Thoracic aorta (tissue), 2 donors: Measurements from ENCODE around the gene KRTAP27-1. TPM values are rescaled to one million over a fixed set of nuclear protein-coding genes. Genes with fewer than 3 reads are reported as not detected.

Source experiments
- ATAC-seq: fragments of 150-250 bp; one replicate; pipeline ENCODE4 v1.8.0; 2017; ENCODE audit warnings: low read depth; ENCODE audit not compliant: insufficient number of reproducible peaks, low FRiP score
- DNase-seq: peaks from one replicate; pipeline ENCODE4 v3.0.0-alpha.2; 2020; ENCODE audit warnings: low spot score
- H3K27ac ChIP-seq, 2 donors: fragments of 200-600 bp; sonication (generic); 1 replicate in 1 of 2; 2 replicates in 1 of 2; pipeline ENCODE4 v1.5.1; 2016; ENCODE audit warnings: mild to moderate bottlenecking in 2 of 2, moderate library complexity in 2 of 2
- H3K27me3 ChIP-seq: fragments of 200-600 bp; sonication (generic); replicated peaks from 2 replicates; pipeline ENCODE4 v1.6.0; 2016; ENCODE audit warnings: mild to moderate bottlenecking; ENCODE audit not compliant: insufficient read depth
- H3K36me3 ChIP-seq: fragments of 200-600 bp; sonication (generic); one replicate; pipeline ENCODE4 v1.5.1; 2016
- H3K4me1 ChIP-seq, 2 donors: fragments of 200-600 bp; sonication (generic); 1 replicate in 1 of 2; 2 replicates in 1 of 2; pipeline versions ENCODE4 v1.5.1 to v1.6.0; 2016; ENCODE audit warnings: low read depth in 2 of 2, mild to moderate bottlenecking in 1 of 2; ENCODE audit not compliant: control insufficient read depth in 1 of 2
- H3K4me3 ChIP-seq: fragments of 200-600 bp; sonication (generic); 2 replicates; pipeline ENCODE4 v1.5.1; 2016; ENCODE audit warnings: mild to moderate bottlenecking
- H3K9me3 ChIP-seq: fragments of 200-600 bp; sonication (generic); 2 replicates; pipeline ENCODE4 v1.5.1; 2016
- CTCF ChIP-seq: fragments of 200-600 bp; sonication (generic); IDR thresholded peaks from one replicate; pipeline ENCODE4 v1.5.1; 2019; ENCODE audit warnings: antibody characterized with exemption
- total RNA-seq, 2 donors: library from RNA; depleted of rRNA; stranded (reverse); fragments of >200 nt; gene quantifications; one replicate each; pipeline versions ENCODE4 v1.1.0 to v1.2.3, GENCODE V29; 2016

Gene KRTAP27-1
- total RNA-seq, 2 donors from 2014 or later, result not detected

GRCh38 chr21:30351534-30351933, 14.0 kb upstream of the KRTAP27-1 start:
- DNase-seq (no peak), ATAC-seq (no peak)
- H3K27me3 ChIP-seq, result no peaks in the 10 kb centered on the region
- peaks cover 0 to 5% of the 10 kb centered on the region in 2 donors for H3K4me1 ChIP-seq
- H3K9me3 ChIP-seq, result no peaks in the 10 kb centered on the region
- no peak for TF ChIP-seq CTCF
- no peaks in the 10 kb centered on the region for H3K36me3 ChIP-seq
- no peak overlapping the region for H3K4me3 ChIP-seq
- no peak overlapping the region for H3K27ac ChIP-seq

- TF ChIP-seq CTCF, result no peak
- ATAC-seq, result no peak
Observed at GRCh38 chr21:30349572-30349971, 12.1 kb upstream of the KRTAP27-1 start.

GRCh38 chr21:30348506-30348905, 11.0 kb upstream of the KRTAP27-1 start, which contains the start of gene KRTAP23-1:
TSS of gene KRTAP23-1 (minus strand) at chr21:30348606. CDS start at chr21:30348606, 0 bp downstream.
- Histone ChIP-seq H3K4me1 (no peaks in the 10 kb centered on the region), H3K9me3 (no peaks in the 10 kb centered on the region), H3K4me3 (no peak within 1 kb of the TSS), H3K27ac (no peak within 1 kb of the TSS), H3K36me3 (no peaks in the 10 kb centered on the region), H3K27me3 (no peaks in the 10 kb centered on the region)
- no peak for DNase-seq
- ATAC-seq, result no peak
- TF ChIP-seq CTCF, result no peak

More at GRCh38 chr21:30349572-30349971, 12.1 kb upstream of the KRTAP27-1 start:
- H3K36me3 ChIP-seq, result no peaks in the 10 kb centered on the region
- no peaks in the 10 kb centered on the region for H3K9me3 ChIP-seq
- no peak overlapping the region for H3K4me3 ChIP-seq
- DNase-seq, result no peak
- H3K27me3 ChIP-seq, result no peaks in the 10 kb centered on the region
- no peaks in the 10 kb centered on the region for H3K4me1 ChIP-seq
- no peak overlapping the region for H3K27ac ChIP-seq

GRCh38 chr21:30345014-30345413, 7.5 kb upstream of the KRTAP27-1 start:
- no peaks in the 10 kb centered on the region for H3K9me3 ChIP-seq
- no peaks in the 10 kb centered on the region for H3K36me3 ChIP-seq
- TF ChIP-seq CTCF, result no peak
- ATAC-seq (no peak), DNase-seq (no peak)
- no peaks in the 10 kb centered on the region for H3K27me3 ChIP-seq
- H3K4me3 ChIP-seq, result no peak overlapping the region
- H3K27ac ChIP-seq, result no peak overlapping the region
- H3K4me1 ChIP-seq, result no peaks in the 10 kb centered on the region

GRCh38 chr21:30340714-30341573, 3.5 kb upstream of the KRTAP27-1 start:
- H3K27me3 ChIP-seq, result no peaks in the 10 kb centered on the region
- H3K36me3 ChIP-seq, result no peaks in the 10 kb centered on the region
- no peak for DNase-seq
- H3K9me3 ChIP-seq, result no peaks in the 10 kb centered on the region
- ATAC-seq, result no peak
- no peak overlapping the region for H3K27ac ChIP-seq
- H3K4me3 ChIP-seq, result no peak overlapping the region
- no peaks in the 10 kb centered on the region for H3K4me1 ChIP-seq
- TF ChIP-seq CTCF, result peak; percentile 64
